Stomach (tissue), 9 donors: ENCODE data around the gene CD300LF. TPM values are rescaled to one million over a fixed set of nuclear protein-coding genes. Genes with fewer than 3 reads are reported as not detected.

Source experiments
- DNase-seq, 2 donors: peaks; one replicate each; pipeline versions ENCODE4 v3.0.0 to v3.0.0-alpha.2; 2013 to 2019
- H3K27ac ChIP-seq, 5 donors: fragments of 200-600 bp in 4 of 5; sonication (generic) in 4 of 5; one replicate each; pipeline ENCODE4 v1.5.1; 2013 to 2019; ENCODE audit warnings: mild to moderate bottlenecking in 1 of 5, moderate library complexity in 1 of 5
- H3K27me3 ChIP-seq, 3 donors: fragments of 200-600 bp; sonication (generic); one replicate each; pipeline ENCODE4 v1.5.1; 2017 to 2019; ENCODE audit warnings: mixed run types in 1 of 3
- H3K36me3 ChIP-seq, 4 donors: fragments of 200-600 bp; sonication (generic); 1 replicate in 3 of 4; 2 replicates in 1 of 4; pipeline ENCODE4 v1.5.1; 2016 to 2019
- H3K4me1 ChIP-seq, 4 donors: fragments of 200-600 bp; sonication (generic); one replicate each; pipeline ENCODE4 v1.5.1; 2016 to 2019
- H3K4me3 ChIP-seq, 4 donors: fragments of 200-600 bp; sonication (generic) in 3 of 4; one replicate each; pipeline ENCODE4 v1.5.1; 2016 to 2019; ENCODE audit warnings: mild to moderate bottlenecking in 1 of 4
- H3K9me3 ChIP-seq, 4 donors: fragments of 200-600 bp; sonication (generic); one replicate each; pipeline ENCODE4 v1.5.1; 2016 to 2019
- EP300 ChIP-seq: sonication (generic); formaldehyde crosslinking; IDR thresholded peaks from one replicate; pipeline ENCODE4 v1.6.1; 2017; ENCODE audit warnings: antibody characterized with exemption
- POLR2A ChIP-seq, 4 donors: fragments of 450-650 bp; IDR thresholded peaks; one replicate each; pipeline ENCODE4 v1.6.1; 2016; ENCODE audit warnings: antibody characterized with exemption in 4 of 4, control low read depth in 2 of 4, mild to moderate bottlenecking in 1 of 4, moderate library complexity in 1 of 4
- POLR2AphosphoS5 ChIP-seq, 3 donors: sonication (generic); formaldehyde crosslinking; IDR thresholded peaks; one replicate each; pipeline ENCODE4 v1.6.1; 2016; ENCODE audit warnings: antibody characterized with exemption in 3 of 3
- WGBS, 5 donors: extraction: QIAGEN DNeasy Blood & Tissue Kit in 3 of 5; methylation state at CpG; one replicate each; pipeline versions ENCODE4 v1.1.5 to v1.1.7; 2013 to 2018; 5-methylcytosine and 5-hydroxymethylcytosine counted together
- intact Hi-C: fragments of 100-400 bp; cut with DNase I; formaldehyde crosslinking; loops from one replicate; pipeline ENCODE4 v1.15.1; 2023; ENCODE audit warnings: low total_unique reads
- polyA plus RNA-seq, 3 donors: library from polyadenylated mRNA; stranded (reverse); fragments of 200-250 nt; gene quantifications; one replicate each; pipeline ENCODE4 v1.2.3, GENCODE V29; 2013
- total RNA-seq, 5 donors: library from RNA; depleted of rRNA; stranded (reverse); fragments of >200 nt; gene quantifications; one replicate each; pipeline versions ENCODE4 v1.1.0 to v1.2.3, GENCODE V29; 2014 to 2016
- TF ChIP-seq, protein P1 (sequence below), 7 experiments: fragments of 450-650 bp in 4 of 7; fragments of 200-600 bp in 3 of 7; sonication (generic) in 3 of 7; IDR thresholded peaks; one replicate each; pipeline ENCODE4 v1.5.1; 2016 to 2019; ENCODE audit warnings: antibody characterized with exemption in 7 of 7, control low read depth in 2 of 7, mild to moderate bottlenecking in 1 of 7
- donor health status: healthy with polysubstance abuse.
- donor health status: Bipolar disorder and iron deficiency.
- donor health status: healthy.

CD300LF gene
- total and polyA plus RNA-seq, 8 donors: 0.75 to 3.9 (median 0.95) TPM; not detected in 5

GRCh38 chr17:74752822-74753401, 40.2 kb upstream of the CD300LF start:
- Histone ChIP-seq H3K27me3 (no peaks in the 10 kb centered on the region), H3K9me3 (no peaks in the 10 kb centered on the region), H3K4me1 (peaks cover 40 to 73% (median 66%) of the 10 kb centered on the region in 4 donors), H3K4me3 (no peak overlapping the region), H3K36me3 (peaks cover 0 to 4% (median 0%) of the 10 kb centered on the region in 4 donors), H3K27ac (peak overlapping the region in 2 of 5 donors; percentile 23 to 91)
- TF ChIP-seq EP300 (no peak), POLR2A (IDR thresholded peaks at IDR 0.05) (no peak), POLR2AphosphoS5 (IDR thresholded peaks at IDR 0.05) (no peak)
- TF ChIP-seq, protein P1, sequence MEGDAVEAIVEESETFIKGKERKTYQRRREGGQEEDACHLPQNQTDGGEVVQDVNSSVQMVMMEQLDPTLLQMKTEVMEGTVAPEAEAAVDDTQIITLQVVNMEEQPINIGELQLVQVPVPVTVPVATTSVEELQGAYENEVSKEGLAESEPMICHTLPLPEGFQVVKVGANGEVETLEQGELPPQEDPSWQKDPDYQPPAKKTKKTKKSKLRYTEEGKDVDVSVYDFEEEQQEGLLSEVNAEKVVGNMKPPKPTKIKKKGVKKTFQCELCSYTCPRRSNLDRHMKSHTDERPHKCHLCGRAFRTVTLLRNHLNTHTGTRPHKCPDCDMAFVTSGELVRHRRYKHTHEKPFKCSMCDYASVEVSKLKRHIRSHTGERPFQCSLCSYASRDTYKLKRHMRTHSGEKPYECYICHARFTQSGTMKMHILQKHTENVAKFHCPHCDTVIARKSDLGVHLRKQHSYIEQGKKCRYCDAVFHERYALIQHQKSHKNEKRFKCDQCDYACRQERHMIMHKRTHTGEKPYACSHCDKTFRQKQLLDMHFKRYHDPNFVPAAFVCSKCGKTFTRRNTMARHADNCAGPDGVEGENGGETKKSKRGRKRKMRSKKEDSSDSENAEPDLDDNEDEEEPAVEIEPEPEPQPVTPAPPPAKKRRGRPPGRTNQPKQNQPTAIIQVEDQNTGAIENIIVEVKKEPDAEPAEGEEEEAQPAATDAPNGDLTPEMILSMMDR (IDR thresholded peaks at IDR 0.05): no peak
- DNase-seq: no peak
- 79 to 88% (median 85%) methylated on average over 7 of the region's 7 CpGs for WGBS, 5 donors
- intact Hi-C loops: no loop called here

GRCh38 chr17:74752415-74752814, 39.7 kb upstream of the CD300LF start:
- peaks cover 40 to 73% (median 66%) of the 10 kb centered on the region in 4 donors for H3K4me1 ChIP-seq
- peak overlapping the region in 1 of 4 donors; percentile 89 for H3K4me3 ChIP-seq
- intact Hi-C loops: no loop called here
- DNase-seq: no peak
- no peaks in the 10 kb centered on the region for H3K9me3 ChIP-seq
- WGBS, 5 donors: 77 to 86% (median 84%) methylated on average over 9 of the region's 9 CpGs
- no peaks in the 10 kb centered on the region for H3K27me3 ChIP-seq
- peaks cover 0 to 4% (median 0%) of the 10 kb centered on the region in 4 donors for H3K36me3 ChIP-seq
- TF ChIP-seq EP300 (no peak), POLR2A (IDR thresholded peaks at IDR 0.05) (no peak), POLR2AphosphoS5 (IDR thresholded peaks at IDR 0.05) (no peak)
- TF ChIP-seq, protein P1 (IDR thresholded peaks at IDR 0.05): no peak
- H3K27ac ChIP-seq: peak overlapping the region; percentile 29 to 94 (median 91)

- DNase-seq: peak; percentile 62 to 80
- Histone ChIP-seq H3K4me3 (peak overlapping the region; percentile 84 to 93 (median 87)), H3K36me3 (peaks cover 0 to 4% (median 0%) of the 10 kb centered on the region in 4 donors), H3K9me3 (no peaks in the 10 kb centered on the region), H3K27ac (peak overlapping the region; percentile 87 to 95 (median 92)), H3K27me3 (no peaks in the 10 kb centered on the region), H3K4me1 (peaks cover 31 to 78% (median 69%) of the 10 kb centered on the region in 4 donors)
- TF ChIP-seq POLR2AphosphoS5 (IDR thresholded peaks at IDR 0.05): peak in 2 of 3 donors; percentile 43 to 60
- TF ChIP-seq, protein P1 (IDR thresholded peaks at IDR 0.05): no peak
- TF ChIP-seq POLR2A (IDR thresholded peaks at IDR 0.05): no peak
- TF ChIP-seq EP300: no peak
- intact Hi-C loops: no loop called here
- WGBS, 5 donors: 16 to 33% (median 28%) methylated on average over 11 to 13 of the region's 13 CpGs
Observed at GRCh38 chr17:74750327-74751069, 37.8 kb upstream of the CD300LF start.

- intact Hi-C loops: no loop called here
Observed at GRCh38 chr17:74750039-74750326, 37.3 kb upstream of the CD300LF start.

More at GRCh38 chr17:74750039-74750326, 37.3 kb upstream of the CD300LF start:
- no peak for DNase-seq
- peaks cover 28 to 78% (median 73%) of the 10 kb centered on the region in 4 donors for H3K4me1 ChIP-seq
- peak overlapping the region; percentile 84 to 93 (median 87) for H3K4me3 ChIP-seq
- H3K27ac ChIP-seq: peak overlapping the region; percentile 87 to 95 (median 92)
- WGBS, 5 donors: 15 to 43% (median 40%) methylated on average over 4 to 6 of the region's 6 CpGs
- TF ChIP-seq POLR2A (IDR thresholded peaks at IDR 0.05) (no peak), POLR2AphosphoS5 (IDR thresholded peaks at IDR 0.05) (no peak), EP300 (no peak)
- TF ChIP-seq, protein P1 (IDR thresholded peaks at IDR 0.05): no peak
- no peaks in the 10 kb centered on the region for H3K27me3 ChIP-seq
- H3K9me3 ChIP-seq: no peaks in the 10 kb centered on the region
- H3K36me3 ChIP-seq: peaks cover 0 to 2% (median 0%) of the 10 kb centered on the region in 4 donors
